Sigmoid colon (tissue), 7 donors: ENCODE data around the gene SMARCAL1. TPM values are rescaled to one million over a fixed set of nuclear protein-coding genes. Genes with fewer than 3 reads are reported as not detected.

Source experiments
- DNase-seq: peaks from one replicate; pipeline ENCODE4 v3.0.0-alpha.2; 2019
- H3K27ac ChIP-seq, 4 donors: fragments of 200-600 bp; sonication (generic); one replicate each; pipeline ENCODE4 v1.5.1; 2016 to 2019; ENCODE audit warnings: mild to moderate bottlenecking in 1 of 4
- H3K27me3 ChIP-seq, 3 donors: fragments of 200-600 bp; sonication (generic); one replicate each; pipeline ENCODE4 v1.5.1; 2019; ENCODE audit warnings: mild to moderate bottlenecking in 1 of 3
- H3K36me3 ChIP-seq, 4 donors: fragments of 200-600 bp; sonication (generic); one replicate each; pipeline ENCODE4 v1.5.1; 2016 to 2019
- H3K4me1 ChIP-seq, 4 donors: fragments of 200-600 bp; sonication (generic); one replicate each; pipeline ENCODE4 v1.5.1; 2017 to 2019
- H3K4me3 ChIP-seq, 4 donors: fragments of 200-600 bp; sonication (generic); one replicate each; pipeline ENCODE4 v1.5.1; 2017 to 2019; ENCODE audit warnings: mild to moderate bottlenecking in 2 of 4, moderate library complexity in 1 of 4
- H3K9me3 ChIP-seq, 4 donors: fragments of 200-600 bp in 3 of 4; sonication (generic) in 3 of 4; one replicate each; pipeline versions ENCODE4 v1.5.1 to v1.6.1; 2013 to 2019
- CTCF ChIP-seq, 4 experiments: fragments of 450-650 bp in 3 of 4; fragments of 200-600 bp in 1 of 4; IDR thresholded peaks; one replicate each; pipeline ENCODE4 v1.5.1; 2016 to 2019; ENCODE audit warnings: antibody characterized with exemption in 4 of 4, mild to moderate bottlenecking in 3 of 4, moderate library complexity in 2 of 4
- EP300 ChIP-seq, 4 donors: sonication (generic); formaldehyde crosslinking; IDR thresholded peaks; one replicate each; pipeline ENCODE4 v1.6.1; 2017; ENCODE audit warnings: antibody characterized with exemption in 4 of 4
- POLR2A ChIP-seq, 2 donors: fragments of 450-650 bp; IDR thresholded peaks; one replicate each; pipeline ENCODE4 v1.6.1; 2016; ENCODE audit warnings: antibody characterized with exemption in 2 of 2, mild to moderate bottlenecking in 2 of 2, moderate library complexity in 2 of 2
- POLR2AphosphoS5 ChIP-seq, 4 donors: sonication (generic); formaldehyde crosslinking; IDR thresholded peaks; one replicate each; pipeline ENCODE4 v1.6.1; 2017; ENCODE audit warnings: antibody characterized with exemption in 4 of 4
- WGBS, 2 donors: extraction: QIAGEN DNeasy Blood & Tissue Kit; methylation state at CpG; one replicate each; pipeline ENCODE4 v1.1.7; 2013; 5-methylcytosine and 5-hydroxymethylcytosine counted together
- intact Hi-C: fragments of 100-400 bp; cut with DNase I; formaldehyde crosslinking; loops from one replicate; pipeline ENCODE4 v1.15.1; 2023
- polyA plus RNA-seq, 3 donors: library from polyadenylated mRNA; stranded (reverse); fragments of 200-250 nt; gene quantifications; one replicate each; pipeline ENCODE4 v1.2.3, GENCODE V29; 2013
- total RNA-seq, 4 donors: library from RNA; depleted of rRNA; stranded (reverse); fragments of >200 nt; gene quantifications; one replicate each; pipeline ENCODE4 v1.1.0, GENCODE V29; 2016
- donor health status: healthy with polysubstance abuse.
- donor health status: Bipolar disorder and iron deficiency.
- donor health status: healthy.

Gene SMARCAL1
- total and polyA plus RNA-seq, 7 donors: 7.5 to 21.3 (median 12.3) TPM

DNA sequence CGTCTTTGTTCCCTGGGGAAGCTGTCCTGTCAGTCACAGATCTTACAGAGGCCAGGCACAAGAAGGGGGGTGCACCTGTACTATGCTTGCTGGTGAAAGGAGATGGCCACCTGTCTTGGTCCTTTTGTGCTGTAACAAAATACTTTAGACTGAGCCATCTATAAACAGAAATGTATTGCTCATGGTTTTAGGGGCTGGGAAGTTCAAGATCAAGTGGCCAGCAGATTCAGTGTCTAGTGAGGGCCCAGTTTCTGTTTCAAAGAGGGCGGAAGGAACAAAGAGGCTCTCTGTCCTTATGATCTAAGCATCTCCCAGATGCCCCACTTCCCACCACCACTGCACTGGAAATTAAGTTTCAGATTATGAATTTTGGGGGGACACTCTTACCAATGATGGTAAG, 50.9 kb downstream of the SMARCAL1 start:
- H3K9me3 ChIP-seq: no peaks in the 10 kb centered on the region
- no peaks in the 10 kb centered on the region for H3K4me1 ChIP-seq
- H3K27ac ChIP-seq: no peak overlapping the region
- intact Hi-C loops: no loop called here
- 90 to 96% methylated on average over 2 of the region's 2 CpGs for WGBS, 2 donors
- H3K36me3 ChIP-seq: peaks cover 0 to 32% (median 0%) of the 10 kb centered on the region in 4 donors
- no peak overlapping the region for H3K4me3 ChIP-seq
- TF ChIP-seq POLR2AphosphoS5 (IDR thresholded peaks at IDR 0.05): no peak
- TF ChIP-seq EP300 (IDR thresholded peaks at IDR 0.05): no peak
- TF ChIP-seq CTCF (IDR thresholded peaks at IDR 0.05): no peak
- TF ChIP-seq POLR2A (IDR thresholded peaks at IDR 0.05): no peak
- no peak for DNase-seq
- H3K27me3 ChIP-seq: no peaks in the 10 kb centered on the region

DNA sequence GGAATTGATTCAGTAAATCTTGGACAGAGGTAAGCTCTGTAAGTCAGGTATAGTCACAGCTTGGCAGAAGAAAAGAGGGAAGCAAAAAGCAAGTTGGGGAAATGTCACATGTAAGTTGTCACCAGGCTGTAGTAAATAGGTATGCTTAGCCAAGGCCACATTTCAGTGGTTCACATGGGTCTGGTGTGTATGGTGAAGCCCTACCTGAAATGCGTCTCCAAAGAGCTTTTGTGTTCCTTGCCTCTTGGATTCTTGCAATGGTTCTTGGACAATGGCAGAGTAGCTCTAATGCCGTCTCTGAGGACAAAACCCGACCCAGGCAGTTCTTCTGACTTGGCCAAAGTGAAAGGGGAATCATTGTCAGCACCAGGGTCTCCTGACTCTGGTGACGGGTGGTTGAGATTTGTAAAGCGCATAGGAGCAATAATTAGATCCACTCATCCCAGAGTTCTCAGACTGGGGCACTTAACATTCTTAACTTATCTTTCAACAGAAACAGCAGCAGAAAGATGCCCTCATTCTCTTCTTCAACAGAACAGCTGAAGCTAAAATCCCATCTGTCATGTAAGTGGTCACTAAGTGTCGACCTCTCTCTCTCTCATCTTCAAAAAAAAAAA, 51.9 kb downstream of the SMARCAL1 start:
- no peak for TF ChIP-seq POLR2AphosphoS5 (IDR thresholded peaks at IDR 0.05)
- no peak for TF ChIP-seq POLR2A (IDR thresholded peaks at IDR 0.05)
- TF ChIP-seq CTCF (IDR thresholded peaks at IDR 0.05): no peak
- no peak for TF ChIP-seq EP300 (IDR thresholded peaks at IDR 0.05)
- DNase-seq: no peak
- intact Hi-C loops: no loop called here
- H3K27ac ChIP-seq: no peak overlapping the region
- 95 to 96% methylated on average over 6 of the region's 6 CpGs for WGBS, 2 donors
- H3K36me3 ChIP-seq: peaks cover 0 to 42% (median 0%) of the 10 kb centered on the region in 4 donors
- no peak overlapping the region for H3K4me3 ChIP-seq
- H3K9me3 ChIP-seq: no peaks in the 10 kb centered on the region
- no peaks in the 10 kb centered on the region for H3K27me3 ChIP-seq
- H3K4me1 ChIP-seq: no peaks in the 10 kb centered on the region

- TF ChIP-seq EP300 (IDR thresholded peaks at IDR 0.05) (no peak), POLR2A (IDR thresholded peaks at IDR 0.05) (no peak), CTCF (IDR thresholded peaks at IDR 0.05) (no peak), POLR2AphosphoS5 (IDR thresholded peaks at IDR 0.05) (no peak)
- no peak overlapping the region for H3K27ac ChIP-seq
- H3K4me3 ChIP-seq: no peak overlapping the region
- WGBS, 2 donors: 84 to 87% methylated on average over 5 of the region's 5 CpGs
- no peak for DNase-seq
- no peaks in the 10 kb centered on the region for H3K9me3 ChIP-seq
- H3K4me1 ChIP-seq: no peaks in the 10 kb centered on the region
- H3K36me3 ChIP-seq: peaks cover 0 to 49% (median 0%) of the 10 kb centered on the region in 4 donors
- intact Hi-C loops: no loop called here
- no peaks in the 10 kb centered on the region for H3K27me3 ChIP-seq
Measured at GRCh38 chr2:216465579-216466195, 53.4 kb downstream of the SMARCAL1 start.

- 98 to 99% methylated on average over 4 of the region's 4 CpGs for WGBS, 2 donors
- no peak overlapping the region for H3K27ac ChIP-seq
- no peaks in the 10 kb centered on the region for H3K27me3 ChIP-seq
- no peaks in the 10 kb centered on the region for H3K4me1 ChIP-seq
- H3K4me3 ChIP-seq: no peak overlapping the region
- no peak for DNase-seq
- H3K9me3 ChIP-seq: no peaks in the 10 kb centered on the region
- no peak for TF ChIP-seq EP300 (IDR thresholded peaks at IDR 0.05)
- no peak for TF ChIP-seq POLR2AphosphoS5 (IDR thresholded peaks at IDR 0.05)
- no peak for TF ChIP-seq CTCF (IDR thresholded peaks at IDR 0.05)
- no peak for TF ChIP-seq POLR2A (IDR thresholded peaks at IDR 0.05)
- intact Hi-C loops: no loop called here
- peaks cover 0 to 57% (median 0%) of the 10 kb centered on the region in 4 donors for H3K36me3 ChIP-seq
Measured at GRCh38 chr2:216467845-216468244, 55.6 kb downstream of the SMARCAL1 start.
